NCI-H345 treated with DMSO at 0.1 percent for 48 hours (cell line): ENCODE results near the gene CACNA1D.

Source experiments
- DNase-seq: peaks from one replicate; lab custom pipeline; 2025; ENCODE audit not compliant: unreplicated experiment; lab: John Stamatoyannopoulos, UW

CACNA1D gene

GRCh38 chr3:53708001-53708621 lies 213.7 kb downstream of the CACNA1D start:
- no peak for DNase-seq

- DNase-seq: no peak
Measured at GRCh38 chr3:53709256-53709655, 214.8 kb downstream of the CACNA1D start.

GRCh38 chr3:53709860-53710674 lies 215.7 kb downstream of the CACNA1D start:
- peak; percentile 31 for DNase-seq

- DNase-seq: no peak
Measured at GRCh38 chr3:53711387-53711786, 217.0 kb downstream of the CACNA1D start.

- DNase-seq: no peak
Measured at GRCh38 chr3:53712817-53713388, 218.5 kb downstream of the CACNA1D start.

GRCh38 chr3:53713626-53714025 lies 219.2 kb downstream of the CACNA1D start:
- DNase-seq: no peak

GRCh38 chr3:53715815-53716483 lies 221.5 kb downstream of the CACNA1D start:
- no peak for DNase-seq

GRCh38 chr3:53716998-53717397 lies 222.6 kb downstream of the CACNA1D start:
- no peak for DNase-seq

- no peak for DNase-seq
Measured at GRCh38 chr3:53718462-53718861, 224.1 kb downstream of the CACNA1D start.

- DNase-seq: no peak
Measured at GRCh38 chr3:53719796-53720195, 225.4 kb downstream of the CACNA1D start.

- no peak for DNase-seq
Measured at GRCh38 chr3:53721187-53722119, 227.0 kb downstream of the CACNA1D start.

- no peak for DNase-seq
Measured at GRCh38 chr3:53724566-53724965, 230.2 kb downstream of the CACNA1D start.

- no peak for DNase-seq
Measured at GRCh38 chr3:53725387-53725995, 231.1 kb downstream of the CACNA1D start.

- no peak for DNase-seq
Measured at GRCh38 chr3:53726643-53727042, 232.2 kb downstream of the CACNA1D start.

- no peak for DNase-seq
Measured at GRCh38 chr3:53728606-53729005, 234.2 kb downstream of the CACNA1D start.

GRCh38 chr3:53729159-53729558 lies 234.7 kb downstream of the CACNA1D start:
- DNase-seq: no peak

- DNase-seq: no peak
Measured at GRCh38 chr3:53729618-53730017, 235.2 kb downstream of the CACNA1D start.

- DNase-seq: no peak
Measured at GRCh38 chr3:53730576-53730975, 236.2 kb downstream of the CACNA1D start.

GRCh38 chr3:53731934-53732624 lies 237.7 kb downstream of the CACNA1D start:
- DNase-seq: no peak

GRCh38 chr3:53733446-53733845 lies 239.0 kb downstream of the CACNA1D start:
- no peak for DNase-seq
